Activated T-helper 1 cell treated with anti-CD3 and anti-CD28 coated beads, Interleukin-12 subunit alpha, Interleukin-12 subunit beta, Interleukin-2, Interleukin-4 antibody, amounts not matched to agents 30 ng/mL and 10 ng/mL and 1 ng/mL, durations not matched to agents 14 hours and 24 hours and 36 hours (primary cell): ENCODE data around the gene GLRX. TPM values are rescaled to one million over a fixed set of nuclear protein-coding genes. Genes with fewer than 3 reads are reported as not detected.

Experiments
- DNase-seq: peaks from one replicate; pipeline ENCODE4 v3.0.0; 2021; ENCODE audit warnings: low spot score
- H3K27ac Mint-ChIP-seq: one replicate; pipeline ENCODE4 v1.8.0; 2021; ENCODE audit warnings: mild to moderate bottlenecking, mixed read lengths
- H3K27me3 Mint-ChIP-seq: one replicate; pipeline ENCODE4 v1.8.0; 2022; ENCODE audit warnings: mild to moderate bottlenecking, moderate library complexity, mixed read lengths; ENCODE audit not compliant: insufficient read depth
- H3K36me3 Mint-ChIP-seq: one replicate; pipeline ENCODE4 v1.8.0; 2021; ENCODE audit warnings: low read depth, mixed read lengths
- H3K4me1 Mint-ChIP-seq: one replicate; pipeline ENCODE4 v1.8.0; 2021; ENCODE audit warnings: low read depth, mixed read lengths
- H3K4me3 Mint-ChIP-seq: one replicate; pipeline ENCODE4 v1.8.0; 2021; ENCODE audit warnings: mild to moderate bottlenecking, moderate library complexity, mixed read lengths
- H3K9me3 Mint-ChIP-seq: one replicate; pipeline ENCODE4 v1.8.0; 2021; ENCODE audit warnings: mixed read lengths
- intact Hi-C: fragments of 100-400 bp; cut with micrococcal nuclease; formaldehyde crosslinking; loops from one replicate; pipeline ENCODE4 v1.15.1; 2024
- total RNA-seq: library from RNA; stranded (reverse); gene quantifications from 2 replicates; pipeline ENCODE4 v1.2.3, GENCODE V29; 2022

GLRX gene
- total RNA-seq, 1 donor from 2014 or later, result 18.3 TPM

DNA sequence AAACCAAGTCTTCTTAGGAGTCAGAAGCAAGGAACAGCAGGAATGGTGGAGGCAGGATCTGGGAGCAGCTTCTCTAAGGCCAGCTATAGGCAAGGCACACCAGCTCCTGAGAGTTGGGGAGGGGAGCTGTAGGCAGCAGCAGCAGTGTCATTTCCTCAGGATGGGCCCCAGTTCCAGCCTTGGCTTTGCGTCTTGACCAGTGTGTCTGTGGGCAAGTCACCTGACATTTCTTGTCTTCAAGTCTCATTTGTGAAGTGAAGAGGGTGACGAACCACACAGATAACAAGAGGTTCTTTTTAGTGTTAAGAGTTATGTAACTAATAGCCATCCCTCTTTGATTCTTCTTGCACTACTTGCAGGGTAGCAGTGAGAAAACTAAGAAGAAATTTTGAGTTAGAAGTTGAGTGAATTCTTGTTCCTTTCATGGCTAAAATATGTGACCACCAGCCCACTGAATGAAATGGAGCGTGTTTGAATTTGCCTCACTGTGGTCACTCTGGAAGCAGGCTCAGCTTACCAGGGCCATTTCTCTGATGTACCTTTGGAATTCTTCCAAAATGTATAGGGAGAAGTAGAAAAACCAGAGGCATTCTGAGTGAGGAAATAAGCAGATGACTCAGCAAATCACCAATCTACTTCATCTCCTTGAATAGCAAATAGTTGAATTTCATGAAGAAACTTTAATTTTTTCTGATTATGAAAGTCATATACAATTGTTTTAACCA lies 49.0 kb downstream of the GLRX start:
- intact Hi-C loops, result loop anchor here (10.0 kb wide), 1 partner anchor 831 kb away; no protein-coding TSS in a partner anchor
- H3K9me3 Mint-ChIP-seq, result no peaks in the 10 kb centered on the region
- no peak for DNase-seq
- no peak overlapping the region for H3K27ac Mint-ChIP-seq
- no peak overlapping the region for H3K4me3 Mint-ChIP-seq
- H3K27me3 Mint-ChIP-seq, result peaks cover 12% of the 10 kb centered on the region
- H3K36me3 Mint-ChIP-seq, result no peaks in the 10 kb centered on the region
- peaks cover 1% of the 10 kb centered on the region for H3K4me1 Mint-ChIP-seq

DNA sequence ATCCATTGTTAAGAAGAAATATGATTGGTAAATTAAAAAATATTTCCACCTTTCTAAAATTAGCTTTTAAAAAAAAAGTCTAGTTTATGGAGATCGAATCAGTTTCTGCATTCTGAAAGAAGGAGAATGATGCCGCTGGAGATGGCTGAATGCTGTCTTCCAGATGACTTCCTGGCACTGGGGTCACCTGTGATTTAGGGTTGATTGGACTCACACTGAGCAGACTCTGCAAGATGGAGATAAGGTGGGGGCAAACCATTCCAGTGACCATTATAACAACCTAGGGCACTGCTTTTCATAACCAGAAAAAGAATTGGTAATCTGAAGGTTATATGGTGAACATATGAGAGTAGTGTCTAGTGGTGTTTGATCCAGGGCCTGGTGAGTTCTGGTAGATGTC lies 50.6 kb downstream of the GLRX start:
- intact Hi-C loops, result loop anchor here (10.0 kb wide), 1 partner anchor 833 kb away; no protein-coding TSS in a partner anchor
- Mint-ChIP-seq H3K4me3 (no peak overlapping the region), H3K4me1 (no peaks in the 10 kb centered on the region), H3K27me3 (peaks cover 12% of the 10 kb centered on the region), H3K36me3 (no peaks in the 10 kb centered on the region), H3K9me3 (no peaks in the 10 kb centered on the region), H3K27ac (no peak overlapping the region)
- DNase-seq, result no peak

DNA sequence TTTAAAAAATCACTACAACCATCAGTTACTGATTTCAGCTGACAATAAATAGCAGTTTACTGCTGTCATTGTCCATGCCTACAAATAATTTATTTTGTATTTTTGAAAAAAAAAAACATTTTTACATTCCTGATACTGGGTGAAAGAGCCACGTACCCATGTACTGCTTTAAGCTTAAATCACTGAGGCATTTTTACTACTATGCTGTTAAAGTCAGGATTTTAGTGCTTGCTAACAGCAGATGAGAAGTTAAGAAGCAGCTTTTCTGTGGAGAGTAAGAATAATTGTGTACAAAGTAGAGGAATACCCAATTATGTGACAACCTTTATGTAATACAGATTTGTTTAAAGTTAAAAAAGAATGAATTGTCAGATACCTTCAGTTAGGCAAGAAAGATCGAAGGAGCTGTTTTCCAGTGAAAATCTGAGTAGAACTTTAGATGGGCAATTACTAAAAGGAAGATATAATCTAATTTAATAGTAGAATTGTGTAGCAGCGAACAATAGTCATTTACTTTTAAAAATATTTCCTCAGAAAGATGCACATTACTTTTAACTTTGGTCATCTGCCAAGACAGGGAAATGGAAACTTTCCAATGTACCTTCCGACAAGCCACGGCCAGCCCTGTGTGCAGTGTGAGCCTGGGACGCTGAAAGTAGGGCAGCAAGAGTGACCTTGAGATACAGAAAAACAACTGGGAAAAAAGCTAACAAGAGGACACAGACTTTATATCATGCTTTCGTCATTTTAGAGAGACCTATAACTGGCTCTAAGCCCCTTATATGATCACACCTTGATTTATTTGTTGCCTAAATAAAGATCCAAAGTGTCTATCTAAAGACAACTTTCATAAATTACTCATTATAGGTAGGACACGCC lies 51.5 kb downstream of the GLRX start:
- no peaks in the 10 kb centered on the region for H3K4me1 Mint-ChIP-seq
- no peaks in the 10 kb centered on the region for H3K36me3 Mint-ChIP-seq
- no peak overlapping the region for H3K27ac Mint-ChIP-seq
- DNase-seq, result no peak
- peaks cover 13% of the 10 kb centered on the region for H3K27me3 Mint-ChIP-seq
- H3K4me3 Mint-ChIP-seq, result no peak overlapping the region
- H3K9me3 Mint-ChIP-seq, result no peaks in the 10 kb centered on the region
- intact Hi-C loops, result loop anchor here (10.0 kb wide), 1 partner anchor 834 kb away; no protein-coding TSS in a partner anchor

- no peak overlapping the region for H3K4me3 Mint-ChIP-seq
- no peaks in the 10 kb centered on the region for H3K36me3 Mint-ChIP-seq
- no peak overlapping the region for H3K27ac Mint-ChIP-seq
- H3K4me1 Mint-ChIP-seq, result no peaks in the 10 kb centered on the region
- H3K9me3 Mint-ChIP-seq, result no peaks in the 10 kb centered on the region
- no peak for DNase-seq
- intact Hi-C loops, result no loop called here
- peaks cover 29% of the 10 kb centered on the region for H3K27me3 Mint-ChIP-seq
These were observed 53.8 kb downstream of the GLRX start for GRCh38 chr5:95768731-95769130.

DNA sequence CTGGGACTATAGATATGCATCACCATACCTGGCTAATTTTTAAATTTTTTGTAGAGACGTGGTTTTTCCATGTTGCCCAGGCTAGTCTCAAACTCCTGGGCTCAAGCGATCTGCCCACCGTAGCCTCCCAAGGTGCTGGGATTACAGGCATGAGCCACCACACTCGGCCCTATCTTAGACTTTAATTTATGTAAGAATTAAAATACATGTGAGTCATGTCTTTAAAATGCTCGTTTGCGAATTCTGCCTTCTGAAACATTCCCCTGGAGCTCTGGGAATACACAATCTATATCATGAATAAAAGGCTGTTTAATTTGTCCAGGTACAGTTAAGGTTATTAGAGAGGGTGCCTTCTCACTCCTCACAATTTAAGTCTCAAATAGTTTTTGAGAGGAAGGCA lies 58.6 kb downstream of the GLRX start:
- Mint-ChIP-seq H3K4me3 (no peak overlapping the region), H3K27me3 (peaks cover 26% of the 10 kb centered on the region), H3K4me1 (peaks cover 30% of the 10 kb centered on the region), H3K9me3 (no peaks in the 10 kb centered on the region), H3K36me3 (no peaks in the 10 kb centered on the region), H3K27ac (no peak overlapping the region)
- DNase-seq, result no peak
- intact Hi-C loops, result loop anchor here (5.0 kb wide), 1 partner anchor 102 kb away; no protein-coding TSS in a partner anchor

Other genes with a start within 250 kb of the GLRX start
- gene GPR150, start 202.6 kb downstream of the GLRX start, total RNA-seq, result 0.22 and 0.26 TPM in 2 replicates
- gene RFESD, start 175.9 kb downstream of the GLRX start, total RNA-seq, result 3.0 and 6.0 TPM in 2 replicates
- gene SPATA9, start 139.7 kb downstream of the GLRX start, total RNA-seq, result not detected in 2 replicates
- 0.36 and 0.71 TPM in 2 replicates for gene RHOBTB3, start 91.4 kb downstream of the GLRX start, total RNA-seq
- gene ELL2, start 139.1 kb upstream of the GLRX start, total RNA-seq, result 93.9 and 97.6 TPM in 2 replicates